Thyroid gland (tissue), 4 donors: ENCODE results near the gene FAM131C. TPM values are rescaled to one million over a fixed set of nuclear protein-coding genes. Genes with fewer than 3 reads are reported as not detected.

ENCODE experiments used
- DNase-seq, 2 donors: peaks; one replicate each; pipeline ENCODE4 v3.0.0-alpha.2; 2019
- H3K27ac ChIP-seq, 3 donors: fragments of 200-600 bp; sonication (generic); 1 replicate in 2 of 3; 2 replicates in 1 of 3; pipeline ENCODE4 v1.5.1; 2016 to 2019; ENCODE audit warnings: mild to moderate bottlenecking in 1 of 3, moderate library complexity in 1 of 3
- H3K27me3 ChIP-seq: fragments of 200-600 bp; sonication (generic); one replicate; pipeline ENCODE4 v1.5.1; 2019
- H3K36me3 ChIP-seq, 2 donors: fragments of 200-600 bp; sonication (generic); one replicate each; pipeline ENCODE4 v1.5.1; 2016 to 2019
- H3K4me1 ChIP-seq, 2 donors: fragments of 200-600 bp; sonication (generic); one replicate each; pipeline ENCODE4 v1.5.1; 2017 to 2019
- H3K4me3 ChIP-seq, 3 donors: fragments of 200-600 bp; sonication (generic); replicated peaks in 1 of 3; 1 replicate in 2 of 3; 2 replicates in 1 of 3; pipeline ENCODE4 v1.5.1; 2016; ENCODE audit warnings: mild to moderate bottlenecking in 1 of 3
- H3K9me3 ChIP-seq: fragments of 200-600 bp; sonication (generic); one replicate; pipeline ENCODE4 v1.5.1; 2017
- POLR2A ChIP-seq, 2 donors: fragments of 450-650 bp; IDR thresholded peaks; one replicate each; pipeline ENCODE4 v1.6.1; 2017; ENCODE audit warnings: antibody characterized with exemption in 2 of 2, mild to moderate bottlenecking in 2 of 2, moderate library complexity in 1 of 2
- WGBS, 2 donors: methylation state at CpG; one replicate each; pipeline ENCODE4 v1.1.5; 2017; 5-methylcytosine and 5-hydroxymethylcytosine counted together
- intact Hi-C: fragments of 100-400 bp; cut with DNase I; formaldehyde crosslinking; loops from one replicate; pipeline ENCODE4 v1.15.1; 2023
- total RNA-seq, 4 donors: library from RNA; depleted of rRNA; stranded (reverse); fragments of >200 nt; gene quantifications; one replicate each; pipeline ENCODE4 v1.2.3, GENCODE V29; 2016
- TF ChIP-seq, protein P1 (sequence below), 6 experiments: fragments of 200-600 bp in 3 of 6; fragments of 450-650 bp in 3 of 6; sonication (generic) in 3 of 6; IDR thresholded peaks; one replicate each; pipeline ENCODE4 v1.5.1; 2016 to 2019; ENCODE audit warnings: antibody characterized with exemption in 6 of 6, mild to moderate bottlenecking in 2 of 6, inconsistent platforms in 1 of 6, moderate library complexity in 1 of 6

The FAM131C gene
- total RNA-seq, 4 donors from 2014 or later: 0.42 to 2.7 (median 1.5) TPM

DNA sequence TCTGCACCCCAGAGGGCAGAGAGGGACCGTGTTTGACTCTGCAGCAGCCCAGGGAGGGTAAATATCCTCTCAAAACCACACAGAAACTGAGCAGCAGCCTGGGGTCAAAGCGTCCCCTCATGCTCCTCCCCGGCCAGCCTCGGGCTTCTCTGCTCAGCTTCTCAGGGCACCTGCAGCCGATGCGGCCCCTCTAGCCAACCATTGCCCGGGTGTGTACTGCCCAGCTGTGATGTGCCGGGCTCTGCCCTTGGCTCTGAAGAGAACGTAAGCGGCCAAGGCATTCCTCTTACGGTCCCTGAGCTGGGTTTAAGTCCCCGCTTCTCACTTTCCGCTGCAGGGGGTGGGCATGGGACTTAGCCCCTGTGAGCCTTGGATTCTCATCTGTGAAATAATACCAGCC, 5.5 kb downstream of the FAM131C start:
- Histone ChIP-seq H3K4me3 (no peak overlapping the region), H3K9me3 (no peaks in the 10 kb centered on the region), H3K27me3 (no peaks in the 10 kb centered on the region), H3K27ac (peak overlapping the region in 1 of 3 donors; percentile 65), H3K4me1 (peaks cover 26 to 37% of the 10 kb centered on the region in 2 donors), H3K36me3 (no peaks in the 10 kb centered on the region)
- DNase-seq: no peak
- intact Hi-C loops: no loop called here
- TF ChIP-seq, protein P1, sequence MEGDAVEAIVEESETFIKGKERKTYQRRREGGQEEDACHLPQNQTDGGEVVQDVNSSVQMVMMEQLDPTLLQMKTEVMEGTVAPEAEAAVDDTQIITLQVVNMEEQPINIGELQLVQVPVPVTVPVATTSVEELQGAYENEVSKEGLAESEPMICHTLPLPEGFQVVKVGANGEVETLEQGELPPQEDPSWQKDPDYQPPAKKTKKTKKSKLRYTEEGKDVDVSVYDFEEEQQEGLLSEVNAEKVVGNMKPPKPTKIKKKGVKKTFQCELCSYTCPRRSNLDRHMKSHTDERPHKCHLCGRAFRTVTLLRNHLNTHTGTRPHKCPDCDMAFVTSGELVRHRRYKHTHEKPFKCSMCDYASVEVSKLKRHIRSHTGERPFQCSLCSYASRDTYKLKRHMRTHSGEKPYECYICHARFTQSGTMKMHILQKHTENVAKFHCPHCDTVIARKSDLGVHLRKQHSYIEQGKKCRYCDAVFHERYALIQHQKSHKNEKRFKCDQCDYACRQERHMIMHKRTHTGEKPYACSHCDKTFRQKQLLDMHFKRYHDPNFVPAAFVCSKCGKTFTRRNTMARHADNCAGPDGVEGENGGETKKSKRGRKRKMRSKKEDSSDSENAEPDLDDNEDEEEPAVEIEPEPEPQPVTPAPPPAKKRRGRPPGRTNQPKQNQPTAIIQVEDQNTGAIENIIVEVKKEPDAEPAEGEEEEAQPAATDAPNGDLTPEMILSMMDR (IDR thresholded peaks at IDR 0.05): no peak
- no peak for TF ChIP-seq POLR2A (IDR thresholded peaks at IDR 0.05)
- 62 to 73% methylated on average over 3 to 13 of the region's 13 CpGs for WGBS, 2 donors

DNA sequence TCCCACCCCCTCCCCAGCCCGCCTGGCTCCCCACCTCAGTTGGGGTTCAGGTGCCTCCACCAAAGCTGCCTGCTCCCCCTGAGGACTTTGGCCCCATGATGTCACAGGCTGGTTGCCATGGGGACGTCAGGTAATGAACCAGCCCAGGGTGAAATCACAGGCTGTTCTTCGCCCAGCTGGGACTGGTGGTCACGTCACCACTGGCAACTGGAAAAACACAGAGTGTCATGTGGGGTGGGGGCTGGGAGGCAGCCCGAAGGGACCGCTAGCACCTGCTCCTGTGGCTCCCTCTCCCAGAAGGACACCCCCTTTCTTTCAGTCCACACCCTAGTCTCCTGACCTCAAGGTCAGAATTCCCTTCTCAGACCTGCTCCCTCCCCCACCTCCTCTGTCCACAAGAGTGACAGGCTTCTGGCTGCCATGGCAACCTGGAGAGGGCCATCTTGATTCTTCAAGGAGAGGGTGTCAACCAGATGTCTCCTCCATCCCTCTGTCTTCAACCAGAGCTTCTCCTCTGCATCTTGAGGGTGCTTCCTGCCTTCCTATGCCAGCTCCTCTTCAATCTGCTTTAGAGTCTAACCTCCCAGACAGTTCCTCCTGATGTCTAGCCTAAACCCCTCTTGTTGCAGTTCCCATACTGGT, 6.2 kb downstream of the FAM131C start:
- no peak for TF ChIP-seq POLR2A (IDR thresholded peaks at IDR 0.05)
- TF ChIP-seq, protein P1 (IDR thresholded peaks at IDR 0.05): no peak
- DNase-seq: peak in 1 of 2 donors; percentile 52
- intact Hi-C loops: no loop called here
- 63 to 75% methylated on average over 4 to 6 of the region's 6 CpGs for WGBS, 2 donors
- Histone ChIP-seq H3K4me3 (no peak overlapping the region), H3K27ac (no peak overlapping the region), H3K9me3 (no peaks in the 10 kb centered on the region), H3K36me3 (no peaks in the 10 kb centered on the region), H3K27me3 (no peaks in the 10 kb centered on the region), H3K4me1 (peaks cover 25 to 34% of the 10 kb centered on the region in 2 donors)

DNA sequence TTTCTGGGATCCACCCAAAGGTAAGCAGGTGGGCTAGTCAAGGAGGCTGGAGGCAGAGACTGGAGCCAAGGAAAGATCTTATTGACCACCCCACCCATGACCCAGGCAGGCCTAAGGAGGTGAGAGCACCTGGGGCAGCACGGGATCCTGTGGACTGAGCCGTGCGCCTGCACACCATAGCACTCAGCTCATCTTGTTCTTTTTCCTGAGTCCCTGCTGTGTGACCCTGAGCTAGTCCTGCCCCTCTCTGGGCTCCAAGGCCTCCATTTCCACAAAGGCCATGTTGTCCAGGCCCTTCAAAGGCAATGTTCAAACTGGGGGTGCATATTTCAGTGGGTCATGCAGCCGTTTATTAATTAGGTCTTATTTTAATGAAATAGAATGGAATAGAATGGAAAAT, 7.2 kb downstream of the FAM131C start:
- Histone ChIP-seq H3K4me3 (no peak overlapping the region), H3K27ac (no peak overlapping the region), H3K4me1 (peaks cover 25 to 34% of the 10 kb centered on the region in 2 donors), H3K36me3 (no peaks in the 10 kb centered on the region), H3K27me3 (no peaks in the 10 kb centered on the region), H3K9me3 (no peaks in the 10 kb centered on the region)
- no peak for DNase-seq
- WGBS, 2 donors: 91 to 92% methylated on average over 4 of the region's 4 CpGs
- intact Hi-C loops: no loop called here
- TF ChIP-seq, protein P1 (IDR thresholded peaks at IDR 0.05): no peak
- TF ChIP-seq POLR2A (IDR thresholded peaks at IDR 0.05): no peak

DNA sequence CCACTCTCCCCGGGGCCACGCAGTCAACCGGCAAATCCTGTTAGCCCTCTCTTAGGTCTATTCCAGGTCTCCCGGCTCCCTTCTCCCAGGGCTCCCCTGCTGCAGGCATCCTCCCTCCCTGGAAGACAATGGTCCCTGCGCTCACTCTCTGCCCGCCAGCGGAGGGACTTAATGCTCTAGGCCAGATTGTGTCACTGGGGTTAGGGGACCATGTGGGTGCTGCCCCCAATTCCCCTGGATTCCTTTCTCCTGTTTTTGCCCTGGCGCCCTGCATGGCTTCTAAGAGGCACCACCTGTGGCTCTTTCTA, 8.2 kb downstream of the FAM131C start:
- TF ChIP-seq, protein P1 (IDR thresholded peaks at IDR 0.05): no peak
- TF ChIP-seq POLR2A (IDR thresholded peaks at IDR 0.05): no peak
- WGBS, 2 donors: 65 to 73% methylated on average over 8 of the region's 8 CpGs
- no peaks in the 10 kb centered on the region for H3K9me3 ChIP-seq
- H3K27ac ChIP-seq: no peak overlapping the region
- H3K36me3 ChIP-seq: no peaks in the 10 kb centered on the region
- H3K4me3 ChIP-seq: no peak overlapping the region
- intact Hi-C loops: no loop called here
- DNase-seq: no peak
- no peaks in the 10 kb centered on the region for H3K27me3 ChIP-seq
- peaks cover 25 to 34% of the 10 kb centered on the region in 2 donors for H3K4me1 ChIP-seq

DNA sequence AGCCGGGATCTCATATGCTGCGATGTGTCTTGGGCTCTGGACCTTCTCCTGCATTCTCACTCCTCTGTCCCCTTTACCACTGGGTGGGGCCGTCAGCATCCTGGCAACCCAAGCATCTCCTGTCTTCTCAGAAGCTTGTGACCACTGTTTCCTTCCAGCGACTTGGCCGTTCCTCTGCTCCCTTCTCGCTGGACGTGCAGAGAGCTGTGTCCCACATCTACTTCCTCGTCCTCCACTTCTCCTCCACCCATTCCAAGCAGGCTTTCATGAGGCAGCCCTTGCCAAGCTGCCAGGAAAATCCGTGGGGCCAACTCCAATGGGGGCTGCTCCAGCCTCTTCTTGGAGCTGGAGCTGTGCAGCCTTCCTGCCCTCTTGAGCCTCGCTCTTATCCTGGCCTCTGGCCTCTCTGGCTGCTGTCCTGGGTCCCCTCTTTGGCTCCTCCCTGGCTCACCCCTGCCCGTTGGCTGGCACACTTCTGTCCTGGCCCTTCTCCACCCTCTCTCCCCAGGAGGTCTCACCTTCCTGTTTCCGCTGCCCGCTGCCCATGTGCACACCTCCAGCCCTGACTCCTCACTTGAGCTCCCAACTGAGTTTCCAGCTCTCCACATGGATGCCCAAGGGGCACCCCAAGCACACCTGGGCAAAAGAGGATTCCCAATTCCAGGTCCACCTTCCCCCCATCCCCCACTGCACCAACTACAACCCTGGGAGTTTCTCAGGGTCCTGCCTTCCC, 8.7 kb downstream of the FAM131C start:
- no peaks in the 10 kb centered on the region for H3K9me3 ChIP-seq
- peaks cover 25 to 34% of the 10 kb centered on the region in 2 donors for H3K4me1 ChIP-seq
- intact Hi-C loops: no loop called here
- H3K27me3 ChIP-seq: no peaks in the 10 kb centered on the region
- WGBS, 2 donors: 27 to 31% methylated on average over 13 of the region's 13 CpGs
- TF ChIP-seq, protein P1 (IDR thresholded peaks at IDR 0.05): no peak
- TF ChIP-seq POLR2A (IDR thresholded peaks at IDR 0.05): no peak
- DNase-seq: peak; percentile 69 to 76
- H3K36me3 ChIP-seq: no peaks in the 10 kb centered on the region
- H3K27ac ChIP-seq: no peak overlapping the region
- H3K4me3 ChIP-seq: no peak overlapping the region
